Endothelial cell of umbilical vein (primary cell): ENCODE results near the gene ASAP2. TPM values are rescaled to one million over a fixed set of nuclear protein-coding genes. Genes with fewer than 3 reads are reported as not detected.

ENCODE experiments used
- BruUV-seq: library from RNA; stranded (reverse); fragments of 400-500 nt; replicated peaks from 2 replicates; lab custom pipeline; 2021; lab: Mats Ljungman, UMichigan
- CTCF ChIA-PET: fragments of 300-600, 350-600 bp; sonication (Branson Sonifier 250); formaldehyde crosslinking; loops from one replicate; lab custom pipeline; 2021; ENCODE audit warnings: antibody characterized with exemption, inconsistent platforms; lab: Charles Lee
- POLR2A ChIA-PET: fragments of 300-600, 350-600 bp; sonication (Branson Sonifier 250); formaldehyde crosslinking; loops from one replicate; lab custom pipeline; 2021; ENCODE audit warnings: antibody characterized with exemption, inconsistent platforms; lab: Charles Lee
- DNase-seq: peaks from one replicate; pipeline ENCODE4 v3.0.0-alpha.2; 2011; ENCODE audit warnings: low read depth, low spot score
- FAIRE-seq: peaks from 2 replicates; lab custom pipeline; 2011; peaks lifted over from hg19 to GRCh38; lab: Jason Lieb, UNC
- H2AFZ ChIP-seq: 2 replicates; pipeline ENCODE4 v1.6.0; 2012; ENCODE audit warnings: low read depth, low read length, control low read depth, inconsistent platforms
- H3K27ac ChIP-seq: 2 replicates; pipeline ENCODE4 v1.5.1; 2011; ENCODE audit warnings: low read depth, mild to moderate bottlenecking, control low read depth, low read length, moderate library complexity; ENCODE audit not compliant: insufficient read depth
- H3K27me3 ChIP-seq, 2 experiments: 2 replicates each; pipeline versions ENCODE4 v1.6.0 to v1.6.1; 2011; ENCODE audit warnings: low read length in 2 of 2, mixed read lengths in 1 of 2; ENCODE audit not compliant: control insufficient read depth in 2 of 2, insufficient read depth in 2 of 2
- H3K36me3 ChIP-seq, 2 experiments: 2 replicates in 1 of 2; 3 replicates in 1 of 2; pipeline ENCODE4 v1.5.1; 2011; ENCODE audit warnings: low read length in 2 of 2, mild to moderate bottlenecking in 1 of 2, moderate library complexity in 1 of 2; ENCODE audit not compliant: control insufficient read depth in 2 of 2, insufficient read depth in 2 of 2; ENCODE audit errors: extremely low read depth in 1 of 2
- H3K4me1 ChIP-seq: 3 replicates; pipeline ENCODE4 v1.5.1; 2011; ENCODE audit warnings: mild to moderate bottlenecking, low read length; ENCODE audit not compliant: control insufficient read depth, insufficient read depth; ENCODE audit errors: extremely low read depth
- H3K4me2 ChIP-seq: 2 replicates; pipeline ENCODE4 v1.6.1; 2011; ENCODE audit warnings: low read length, control low read depth, mixed read lengths; ENCODE audit not compliant: insufficient read depth
- H3K4me3 ChIP-seq, 3 experiments: fragments of 200-600 bp in 1 of 3; sonication (generic), shearing (Covaris generic) in 1 of 3; replicated peaks in 1 of 3; 2 replicates each; pipeline ENCODE4 v1.5.1; 2011 to 2016; ENCODE audit warnings: control low read depth in 3 of 3, low read length in 3 of 3, mild to moderate bottlenecking in 2 of 3, inconsistent platforms in 1 of 3, low read depth in 1 of 3, moderate library complexity in 1 of 3; ENCODE audit not compliant: insufficient read depth in 1 of 3
- H3K79me2 ChIP-seq: 2 replicates; pipeline ENCODE4 v1.6.0; 2012; ENCODE audit warnings: low read length, inconsistent platforms; ENCODE audit not compliant: control insufficient read depth, insufficient read depth
- H3K9ac ChIP-seq: replicated peaks from 2 replicates; pipeline ENCODE3; 2011; ENCODE audit warnings: low read length, control low read depth; ENCODE audit not compliant: insufficient read depth; ENCODE audit errors: extremely low read depth
- H3K9me1 ChIP-seq: replicated peaks from 3 replicates; pipeline ENCODE4 v1.6.0; 2011; ENCODE audit warnings: mild to moderate bottlenecking, low read length; ENCODE audit not compliant: control insufficient read depth, insufficient read depth; ENCODE audit errors: extremely low read depth
- H3K9me3 ChIP-seq: replicated peaks from 2 replicates; pipeline ENCODE4 v1.5.1; 2012; ENCODE audit warnings: low read length, inconsistent platforms; ENCODE audit not compliant: control insufficient read depth, insufficient read depth
- H4K20me1 ChIP-seq: replicated peaks from 2 replicates; pipeline ENCODE3; 2011; ENCODE audit warnings: mild to moderate bottlenecking, low read length; ENCODE audit not compliant: control insufficient read depth, insufficient read depth; ENCODE audit errors: extremely low read depth
- EZH2 ChIP-seq: IDR thresholded peaks from 2 replicates; pipeline ENCODE4 v1.6.1; 2012; ENCODE audit warnings: borderline replicate concordance, low read depth, mild to moderate bottlenecking, moderate library complexity, low read length, inconsistent platforms; ENCODE audit not compliant: severe bottlenecking
- FOS ChIP-seq: IDR thresholded peaks from 2 replicates; pipeline ENCODE4 v1.6.1; 2011; ENCODE audit warnings: mild to moderate bottlenecking, low read length, moderate library complexity, borderline replicate concordance; ENCODE audit not compliant: insufficient read depth
- GATA2 ChIP-seq: IDR thresholded peaks from 2 replicates; pipeline ENCODE4 v1.7.0; 2011; ENCODE audit warnings: low read depth, mild to moderate bottlenecking, moderate library complexity, mixed read lengths, low read length; ENCODE audit not compliant: insufficient read length, insufficient read depth
- JUN ChIP-seq: IDR thresholded peaks from 2 replicates; pipeline ENCODE4 v1.6.1; 2011; ENCODE audit warnings: borderline replicate concordance, low read depth; ENCODE audit not compliant: insufficient read length, insufficient read depth
- MYC ChIP-seq: IDR thresholded peaks from one replicate; pipeline ENCODE4 v1.6.1; 2011; ENCODE audit warnings: mild to moderate bottlenecking, low read depth, low read length
- POLR2A ChIP-seq: IDR thresholded peaks from 2 replicates; pipeline ENCODE4 v1.6.1; 2012; ENCODE audit warnings: low read depth, mild to moderate bottlenecking, control low read depth, low read length
- POLR2AphosphoS5 ChIP-seq: IDR thresholded peaks from 2 replicates; pipeline ENCODE4 v1.6.1; 2012; ENCODE audit warnings: low read depth, mild to moderate bottlenecking, control low read depth, low read length, moderate library complexity; ENCODE audit not compliant: insufficient read depth
- dilution Hi-C: fragments of 300-500 bp; cut with MboI; formaldehyde crosslinking; loops from one replicate; pipeline ENCODE4 v1.15.0; 2019; ENCODE audit warnings: low sequenced_read_pairs; ENCODE audit not compliant: extremely low pct_ligation_motif_present
- intact Hi-C: fragments of 100-400 bp; cut with micrococcal nuclease; formaldehyde crosslinking; loops from one replicate; pipeline ENCODE4 v1.10.0; 2022
- polyA plus RNA-seq, 4 experiments: library from polyadenylated mRNA; depleted of rRNA in 3 of 4; stranded (reverse) in 3 of 4; unstranded in 1 of 4; fragments of >200 nt; gene quantifications; 2 replicates each; pipeline versions ENCODE4 v1.2.1 to v1.2.3, GENCODE V29; 2011 to 2012; ENCODE audit warnings: missing spikeins in 1 of 4
- total RNA-seq: library from RNA; stranded (reverse); gene quantifications from 2 replicates; pipeline ENCODE4 v1.2.3, GENCODE V29; 2021
- TF ChIP-seq, protein P1 (sequence below), 2 donors: IDR thresholded peaks; 1 replicate in 1 of 2; 2 replicates in 1 of 2; pipeline ENCODE4 v1.5.1; 2011; ENCODE audit warnings: low read length in 2 of 2, mild to moderate bottlenecking in 2 of 2, moderate library complexity in 2 of 2, control low read depth in 1 of 2, inconsistent platforms in 1 of 2, low read depth in 1 of 2; ENCODE audit not compliant: insufficient read depth in 1 of 2; ENCODE audit errors: extremely low read depth in 1 of 2
- TF ChIP-seq, protein P2 (sequence below): IDR thresholded peaks from 2 replicates; pipeline ENCODE4 v1.6.1; 2011; ENCODE audit not compliant: insufficient read depth, insufficient read length

The ASAP2 gene
- total and polyA plus RNA-seq, 2 donors (not counting 3 experiments of a cell fraction or from before 2014, with no cell fraction given): 31.1 to 79.2 TPM

DNA sequence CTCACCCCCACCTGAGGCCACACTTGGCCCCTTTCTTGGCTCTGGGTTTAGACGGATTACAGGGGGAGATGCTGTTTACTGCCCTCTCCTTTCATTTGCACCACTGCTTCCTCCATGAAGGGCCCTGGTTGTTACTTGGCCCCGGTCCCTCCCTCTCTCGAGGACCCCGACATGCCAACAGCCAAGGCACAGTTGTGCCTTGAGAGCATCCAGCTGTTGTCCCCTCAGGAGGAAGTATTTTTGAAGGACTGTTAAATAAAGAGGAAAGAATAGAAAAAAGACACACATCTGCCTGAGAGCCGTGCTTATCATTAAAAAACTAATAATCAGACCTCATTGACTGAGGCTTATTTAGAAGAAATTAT, 172.8 kb downstream of the ASAP2 start:
- no peaks in the 10 kb centered on the region for H3K9me3 ChIP-seq
- CTCF ChIA-PET: no interaction called here
- H3K4me2 ChIP-seq: no peak overlapping the region
- POLR2A ChIA-PET: no interaction called here
- H3K9me1 ChIP-seq: no peaks in the 10 kb centered on the region
- H3K4me3 ChIP-seq: no peak overlapping the region
- H3K9ac ChIP-seq: no peak overlapping the region
- H4K20me1 ChIP-seq: no peaks in the 10 kb centered on the region
- no peak for FAIRE-seq
- no TSS peak for BruUV-seq
- peaks cover 9 to 36% of the 10 kb centered on the region in 2 experiments for H3K36me3 ChIP-seq
- H3K27me3 ChIP-seq: no peaks in the 10 kb centered on the region
- no peaks in the 10 kb centered on the region for H3K79me2 ChIP-seq
- no peak overlapping the region for H3K27ac ChIP-seq
- TF ChIP-seq EZH2 (no peak), POLR2AphosphoS5 (no peak), JUN (no peak), GATA2 (no peak), MYC (no peak), POLR2A (no peak), FOS (no peak)
- TF ChIP-seq, protein P1, sequence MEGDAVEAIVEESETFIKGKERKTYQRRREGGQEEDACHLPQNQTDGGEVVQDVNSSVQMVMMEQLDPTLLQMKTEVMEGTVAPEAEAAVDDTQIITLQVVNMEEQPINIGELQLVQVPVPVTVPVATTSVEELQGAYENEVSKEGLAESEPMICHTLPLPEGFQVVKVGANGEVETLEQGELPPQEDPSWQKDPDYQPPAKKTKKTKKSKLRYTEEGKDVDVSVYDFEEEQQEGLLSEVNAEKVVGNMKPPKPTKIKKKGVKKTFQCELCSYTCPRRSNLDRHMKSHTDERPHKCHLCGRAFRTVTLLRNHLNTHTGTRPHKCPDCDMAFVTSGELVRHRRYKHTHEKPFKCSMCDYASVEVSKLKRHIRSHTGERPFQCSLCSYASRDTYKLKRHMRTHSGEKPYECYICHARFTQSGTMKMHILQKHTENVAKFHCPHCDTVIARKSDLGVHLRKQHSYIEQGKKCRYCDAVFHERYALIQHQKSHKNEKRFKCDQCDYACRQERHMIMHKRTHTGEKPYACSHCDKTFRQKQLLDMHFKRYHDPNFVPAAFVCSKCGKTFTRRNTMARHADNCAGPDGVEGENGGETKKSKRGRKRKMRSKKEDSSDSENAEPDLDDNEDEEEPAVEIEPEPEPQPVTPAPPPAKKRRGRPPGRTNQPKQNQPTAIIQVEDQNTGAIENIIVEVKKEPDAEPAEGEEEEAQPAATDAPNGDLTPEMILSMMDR (IDR thresholded peaks at IDR 0.05; ENCODE audit: extremely low read depth in 1 of 2, insufficient read depth in 1 of 2, low read depth in 1 of 2, low read length in 2 of 2): no peak
- TF ChIP-seq, protein P2, sequence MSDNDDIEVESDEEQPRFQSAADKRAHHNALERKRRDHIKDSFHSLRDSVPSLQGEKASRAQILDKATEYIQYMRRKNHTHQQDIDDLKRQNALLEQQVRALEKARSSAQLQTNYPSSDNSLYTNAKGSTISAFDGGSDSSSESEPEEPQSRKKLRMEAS: no peak
- DNase-seq: no peak
- H3K4me1 ChIP-seq: peaks cover 12% of the 10 kb centered on the region
- intact Hi-C loops: loop anchor here (2.0 kb wide), 1 partner anchor 237 kb away; no protein-coding TSS in a partner anchor
- dilution Hi-C loops: no loop called here
- H2AFZ ChIP-seq: no peak overlapping the region
